Measurements from ENCODE around the gene CYP26B1.
A peak's percentile ranks its signal among the peaks of the same experiment; 100 is the strongest.

CYP26B1 gene

DNA sequence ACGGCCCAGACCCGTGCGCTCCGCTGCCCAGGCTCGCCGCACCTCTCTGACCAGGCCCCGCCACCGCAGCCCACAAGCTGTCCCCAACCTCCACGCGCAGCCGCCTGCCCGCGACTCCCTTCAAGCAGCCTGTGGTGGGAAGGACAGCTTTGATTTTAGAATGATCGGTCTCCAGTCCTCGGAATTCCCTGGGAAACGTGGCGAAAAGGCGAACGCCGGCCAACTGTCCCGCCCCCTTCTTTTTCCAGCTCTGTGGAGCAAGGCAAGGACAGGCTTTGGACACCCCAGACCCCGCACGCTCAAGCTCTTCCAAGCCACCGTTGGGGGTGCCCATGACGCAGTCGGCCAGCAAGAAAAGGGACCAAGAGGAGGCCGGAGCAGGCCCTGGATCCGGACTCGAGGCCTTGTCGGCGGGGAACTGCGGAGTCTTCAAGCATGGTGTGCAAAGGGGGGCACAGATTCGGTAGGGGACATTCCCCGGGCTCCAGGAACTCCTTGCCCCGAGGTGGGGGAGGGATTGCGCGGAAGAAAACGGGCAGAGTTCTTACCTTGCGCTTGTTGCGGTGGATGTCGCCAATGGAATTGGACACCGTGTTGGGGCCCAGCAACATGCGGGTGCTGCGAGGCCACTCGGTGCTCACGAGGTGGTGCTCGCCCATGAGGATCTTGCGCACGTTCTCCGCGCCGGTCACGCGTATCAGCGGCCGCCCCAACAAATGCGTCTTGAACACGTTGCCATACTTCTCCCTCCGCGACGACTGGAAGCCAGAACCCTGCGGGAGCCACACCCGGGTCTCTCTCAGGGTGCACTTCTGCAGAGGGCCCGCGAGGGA is 4.0 kb downstream of the CYP26B1 start:
- Histone ChIP-seq H3K27ac (peak overlapping the region; percentile 62 to 65), H3K27me3 (peaks cover 0 to 35% of the 10 kb centered on the region in 2 donors), H3K9me3 (no peaks in the 10 kb centered on the region), H3K4me1 (peaks cover 0 to 80% (median 71%) of the 10 kb centered on the region in 4 donors), H3K36me3 (no peaks in the 10 kb centered on the region), H3K4me3 (peak overlapping the region; percentile 52 to 58)
- intact Hi-C loops (cut with DNase I; ENCODE audit: low total_unique reads): loop anchor here (5.0 to 10.0 kb wide), 2 partner anchors 266 to 449 kb away; no protein-coding TSS in a partner anchor
- TF ChIP-seq, protein P1, sequence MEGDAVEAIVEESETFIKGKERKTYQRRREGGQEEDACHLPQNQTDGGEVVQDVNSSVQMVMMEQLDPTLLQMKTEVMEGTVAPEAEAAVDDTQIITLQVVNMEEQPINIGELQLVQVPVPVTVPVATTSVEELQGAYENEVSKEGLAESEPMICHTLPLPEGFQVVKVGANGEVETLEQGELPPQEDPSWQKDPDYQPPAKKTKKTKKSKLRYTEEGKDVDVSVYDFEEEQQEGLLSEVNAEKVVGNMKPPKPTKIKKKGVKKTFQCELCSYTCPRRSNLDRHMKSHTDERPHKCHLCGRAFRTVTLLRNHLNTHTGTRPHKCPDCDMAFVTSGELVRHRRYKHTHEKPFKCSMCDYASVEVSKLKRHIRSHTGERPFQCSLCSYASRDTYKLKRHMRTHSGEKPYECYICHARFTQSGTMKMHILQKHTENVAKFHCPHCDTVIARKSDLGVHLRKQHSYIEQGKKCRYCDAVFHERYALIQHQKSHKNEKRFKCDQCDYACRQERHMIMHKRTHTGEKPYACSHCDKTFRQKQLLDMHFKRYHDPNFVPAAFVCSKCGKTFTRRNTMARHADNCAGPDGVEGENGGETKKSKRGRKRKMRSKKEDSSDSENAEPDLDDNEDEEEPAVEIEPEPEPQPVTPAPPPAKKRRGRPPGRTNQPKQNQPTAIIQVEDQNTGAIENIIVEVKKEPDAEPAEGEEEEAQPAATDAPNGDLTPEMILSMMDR (IDR thresholded peaks at IDR 0.05): no peak
- peak in 1 of 2 donors; percentile 70 for DNase-seq

DNA sequence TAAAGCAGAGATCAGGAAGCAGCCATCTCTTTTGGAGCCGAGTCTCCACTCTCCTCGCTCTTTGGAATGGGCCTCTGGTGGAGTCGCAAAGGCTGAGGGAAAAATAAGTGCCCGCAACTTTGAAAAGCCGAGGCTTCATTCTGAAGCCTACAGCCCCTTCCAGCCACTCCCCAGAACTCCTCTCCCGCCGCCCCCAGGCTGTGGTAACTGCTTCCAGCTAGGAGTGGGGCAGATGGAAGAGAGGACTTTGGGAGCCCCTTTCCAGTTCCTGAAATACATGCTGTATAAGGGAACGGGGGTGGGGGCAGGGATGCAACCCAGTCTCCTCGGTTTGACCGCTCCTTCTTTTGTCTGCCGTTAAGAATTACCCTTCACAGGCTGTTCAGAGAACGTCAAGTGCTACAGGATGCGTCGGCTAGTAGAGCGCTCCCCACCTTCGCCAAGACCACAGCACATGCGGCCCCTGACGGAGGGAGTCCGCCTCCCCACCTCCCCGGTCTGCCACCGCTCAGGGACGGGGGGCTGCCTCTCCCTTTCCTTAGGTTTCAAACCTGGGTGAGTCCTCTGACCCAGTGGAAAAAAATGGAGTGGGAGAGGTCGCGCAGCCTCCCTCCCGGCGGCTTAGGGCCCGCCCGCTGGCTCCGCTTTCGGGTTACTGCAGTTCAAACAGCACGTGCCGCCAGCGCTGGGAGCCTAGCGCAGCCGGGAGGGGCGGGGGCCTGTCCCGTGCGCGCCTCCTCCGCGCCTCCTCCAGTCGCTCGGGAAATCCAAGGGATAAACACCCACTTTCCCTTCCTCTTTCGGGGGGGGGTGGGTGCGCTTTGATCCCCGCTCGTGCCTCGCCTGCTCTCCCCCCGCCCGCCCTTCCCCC is 4.9 kb downstream of the CYP26B1 start:
- peak overlapping the region; percentile 52 to 58 for H3K4me3 ChIP-seq
- intact Hi-C loops (cut with DNase I; ENCODE audit: low total_unique reads): loop anchor here (5.0 to 10.0 kb wide), 2 partner anchors 266 to 448 kb away; no protein-coding TSS in a partner anchor
- H3K27ac ChIP-seq: peak overlapping the region; percentile 62 to 65
- peaks cover 0 to 30% of the 10 kb centered on the region in 2 donors for H3K27me3 ChIP-seq
- H3K9me3 ChIP-seq: no peaks in the 10 kb centered on the region
- TF ChIP-seq, protein P1 (IDR thresholded peaks at IDR 0.05): no peak
- DNase-seq: peak; percentile 79 to 91
- H3K36me3 ChIP-seq: no peaks in the 10 kb centered on the region
- H3K4me1 ChIP-seq: peaks cover 0 to 83% (median 72%) of the 10 kb centered on the region in 4 donors

DNA sequence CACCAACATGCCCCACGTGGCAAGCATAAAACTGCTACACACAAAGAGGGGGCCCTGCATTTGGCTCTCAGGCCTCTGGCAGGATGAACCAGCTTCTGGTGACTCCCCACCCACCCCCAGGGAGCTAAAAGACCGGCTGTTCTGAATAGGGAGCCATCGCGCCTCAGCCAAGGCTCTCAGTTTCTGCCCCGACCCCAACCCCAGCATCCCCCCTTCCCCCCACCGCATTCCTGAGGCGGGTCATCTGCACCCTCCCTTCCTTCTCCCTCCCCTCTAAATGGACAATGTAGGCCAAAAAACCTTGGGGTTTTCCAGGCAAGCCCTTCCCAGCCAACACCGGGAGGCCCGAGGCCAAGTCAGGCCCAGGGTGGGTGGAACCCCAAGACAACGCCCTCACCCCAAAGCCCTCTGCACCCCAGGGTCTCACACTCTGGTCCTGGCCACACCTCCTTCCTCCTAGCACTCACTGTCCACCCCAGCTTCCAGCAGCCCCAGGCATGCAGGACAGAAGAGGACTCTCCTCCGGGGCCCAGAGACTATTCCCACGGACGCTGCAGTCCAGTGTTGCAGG is 5.7 kb downstream of the CYP26B1 start:
- peak in 1 of 2 donors; percentile 62 for DNase-seq
- no peaks in the 10 kb centered on the region for H3K9me3 ChIP-seq
- H3K27me3 ChIP-seq: peaks cover 0 to 22% of the 10 kb centered on the region in 2 donors
- TF ChIP-seq, protein P1 (IDR thresholded peaks at IDR 0.05): no peak
- intact Hi-C loops (cut with DNase I; ENCODE audit: low total_unique reads): loop anchor here (5.0 to 10.0 kb wide), 2 partner anchors 265 to 447 kb away; no protein-coding TSS in a partner anchor
- no peaks in the 10 kb centered on the region for H3K36me3 ChIP-seq
- no peak overlapping the region for H3K4me3 ChIP-seq
- peaks cover 0 to 78% (median 66%) of the 10 kb centered on the region in 4 donors for H3K4me1 ChIP-seq
- H3K27ac ChIP-seq: peak overlapping the region in 1 of 2 donors; percentile 65

DNA sequence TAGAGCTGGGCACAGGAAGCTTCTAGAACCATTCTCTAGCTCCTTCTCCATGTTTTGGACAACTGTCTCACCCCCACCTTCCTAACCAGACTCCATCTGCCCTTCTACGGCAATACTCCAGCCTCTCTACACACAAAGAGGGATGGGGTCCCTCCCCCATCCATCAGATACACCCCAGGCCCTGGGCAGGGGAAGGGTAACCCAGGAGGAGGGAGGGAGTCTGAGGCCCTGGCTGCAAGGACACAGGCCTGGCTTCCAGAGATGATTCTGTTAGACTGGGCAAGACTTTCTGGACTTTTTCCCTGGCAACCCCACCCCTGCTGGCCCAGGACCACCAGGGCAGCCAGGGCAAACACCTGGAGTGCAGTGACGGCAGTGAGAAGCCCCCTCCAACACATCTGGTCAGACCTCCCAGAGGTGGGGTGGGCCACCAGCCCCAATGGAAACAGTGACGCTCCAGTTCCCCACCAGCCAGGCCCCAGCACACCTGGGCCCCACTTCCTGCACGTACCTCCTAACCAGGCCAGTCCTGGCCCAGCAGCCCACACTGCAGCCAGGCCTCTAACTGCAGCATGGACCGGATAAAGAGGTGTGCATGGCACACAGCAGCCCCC is 6.5 kb downstream of the CYP26B1 start:
- no peak overlapping the region for H3K4me3 ChIP-seq
- peaks cover 0 to 70% (median 58%) of the 10 kb centered on the region in 4 donors for H3K4me1 ChIP-seq
- TF ChIP-seq, protein P1 (IDR thresholded peaks at IDR 0.05): no peak
- no peaks in the 10 kb centered on the region for H3K36me3 ChIP-seq
- intact Hi-C loops (cut with DNase I; ENCODE audit: low total_unique reads): loop anchor here (5.0 to 10.0 kb wide), 2 partner anchors 264 to 446 kb away; no protein-coding TSS in a partner anchor
- H3K27ac ChIP-seq: no peak overlapping the region
- H3K27me3 ChIP-seq: peaks cover 0 to 14% of the 10 kb centered on the region in 2 donors
- no peaks in the 10 kb centered on the region for H3K9me3 ChIP-seq
- DNase-seq: peak in 1 of 2 donors; percentile 51

DNA sequence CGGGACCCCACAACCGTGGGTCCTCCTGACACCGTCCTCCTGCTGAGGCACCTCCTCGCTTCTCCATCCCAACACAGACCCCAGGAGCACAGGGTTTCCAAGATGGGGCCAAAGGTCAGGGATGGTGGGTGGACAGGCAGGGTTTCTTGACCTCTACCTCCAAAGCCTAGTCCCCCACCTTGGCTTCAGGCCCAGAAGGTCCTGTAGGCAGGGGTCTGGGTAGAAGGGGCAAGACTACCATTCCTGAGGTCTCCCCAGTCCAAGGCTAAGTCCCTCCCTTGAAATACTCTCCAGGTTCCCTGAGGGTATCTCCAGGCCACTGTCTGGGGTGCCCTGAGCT is 7.1 kb downstream of the CYP26B1 start:
- H3K9me3 ChIP-seq: no peaks in the 10 kb centered on the region
- intact Hi-C loops (cut with DNase I; ENCODE audit: low total_unique reads): loop anchor here (5.0 to 10.0 kb wide), 2 partner anchors 263 to 446 kb away; no protein-coding TSS in a partner anchor
- no peaks in the 10 kb centered on the region for H3K36me3 ChIP-seq
- TF ChIP-seq, protein P1 (IDR thresholded peaks at IDR 0.05): no peak
- peaks cover 0 to 8% of the 10 kb centered on the region in 2 donors for H3K27me3 ChIP-seq
- DNase-seq: peak in 1 of 2 donors; percentile 54
- H3K4me3 ChIP-seq: no peak overlapping the region
- peaks cover 0 to 64% (median 53%) of the 10 kb centered on the region in 4 donors for H3K4me1 ChIP-seq
- H3K27ac ChIP-seq: no peak overlapping the region

Data from tibial artery (tissue), 4 donors.